ENCODE results near the gene COA8. TPM values are rescaled to one million over a fixed set of nuclear protein-coding genes. Genes with fewer than 3 reads are reported as not detected.

Gene COA8
- total and polyA plus RNA-seq, 2 of the 8 experiments (the other 6 are each of a cell fraction or from before 2014, with no cell fraction given) = 7.1 to 35.5 TPM

DNA sequence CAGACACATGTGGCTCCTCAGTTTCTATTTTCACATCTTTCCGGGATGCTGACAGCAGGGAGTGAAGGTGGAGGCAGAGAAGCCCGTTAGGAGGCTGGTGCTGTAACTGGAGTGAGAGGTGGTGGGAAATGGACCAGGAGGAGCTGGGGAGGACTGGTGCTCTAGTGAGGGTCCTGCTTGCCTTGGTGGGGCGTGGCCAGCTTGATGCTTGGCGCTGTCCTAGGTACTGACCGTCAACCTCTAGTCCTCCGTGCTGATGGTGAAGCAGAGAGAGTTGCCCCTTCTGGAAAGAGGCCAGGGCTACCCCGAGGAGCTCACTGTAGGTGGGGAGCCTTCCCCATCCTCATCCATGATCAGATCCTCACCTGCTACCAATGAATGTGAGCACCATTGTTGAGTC lies 32.4 kb upstream of the COA8 start:
- Histone ChIP-seq H2BK15ac (ENCODE audit: low read length) (no peak overlapping the region), H3K4me3 (ENCODE audit: extremely low read depth in 1 of 4, insufficient read depth in 2 of 4, low read depth in 3 of 4, low read length in 4 of 4) (peak overlapping the region in 2 of 4 experiments; percentile 96 to 97; a peak in 2 of 8 replicates), H2BK20ac (ENCODE audit: low read length) (no peak overlapping the region), H3K23ac (ENCODE audit: insufficient read length) (no peak overlapping the region), H3K79me1 (ENCODE audit: low read depth, low read length) (peaks cover 24% of the 10 kb centered on the region), H2AK5ac (ENCODE audit: low read depth, low read length) (no peak overlapping the region), H4K20me1 (replicated peaks in 1 of 2; ENCODE audit: control insufficient read depth in 1 of 2, insufficient read depth in 2 of 2, low read length in 2 of 2) (peaks cover 13 to 37% of the 10 kb centered on the region in 2 experiments), H3K4me1 (replicated peaks in 1 of 4; ENCODE audit: control insufficient read depth in 3 of 4, insufficient read depth in 4 of 4, low read length in 3 of 4) (peaks cover 0 to 12% (median 10%) of the 10 kb centered on the region in 4 experiments; a peak in 6 of 7 replicates), H2BK5ac (ENCODE audit: low read depth, low read length) (no peak overlapping the region), H3K4ac (replicated peaks; ENCODE audit: insufficient read length, low read depth, low read length) (no peak overlapping the region), H2BK12ac (ENCODE audit: low read depth, low read length) (no peak overlapping the region), H4K91ac (replicated peaks; ENCODE audit: insufficient read length, low read length) (no peak overlapping the region), H3K27ac (ENCODE audit: low read depth, low read length) (no peak overlapping the region), H3K27me3 (replicated peaks in 1 of 4; ENCODE audit: control insufficient read depth in 3 of 4, extremely low read depth in 1 of 4, insufficient read depth in 3 of 4, low read length in 3 of 4) (peaks cover 0 to 6% (median 0%) of the 10 kb centered on the region in 4 experiments; a peak in 2 of 7 replicates), H2BK120ac (replicated peaks; ENCODE audit: low read depth, low read length) (no peak overlapping the region), H2AFZ (ENCODE audit: low read length) (no peak overlapping the region), H3K9me3 (ENCODE audit: insufficient read depth in 2 of 2, low read depth in 1 of 2, low read length in 1 of 2) (no peaks in the 10 kb centered on the region), H3K14ac (ENCODE audit: insufficient read length) (no peak overlapping the region), H3K18ac (ENCODE audit: extremely low read depth, low read length) (no peak overlapping the region), H3K4me2 (ENCODE audit: insufficient read depth in 1 of 2, low read depth in 2 of 2, low read length in 2 of 2) (peak overlapping the region; percentile 87 to 97; a peak in 2 of 4 replicates), H3K23me2 (ENCODE audit: low read depth, low read length) (peaks cover 8% of the 10 kb centered on the region; the same call in 1 of the 2 replicates), H3K79me2 (ENCODE audit: control insufficient read depth in 1 of 2, insufficient read depth in 2 of 2, low read length in 2 of 2) (peaks cover 5 to 20% of the 10 kb centered on the region in 2 experiments; a peak in 3 of 4 replicates), H3K9ac (replicated peaks in 1 of 4; ENCODE audit: extremely low read depth in 1 of 4, low read depth in 3 of 4, low read length in 3 of 4) (no peak overlapping the region), H3K56ac (replicated peaks; ENCODE audit: insufficient read length, low read depth, low read length) (no peak overlapping the region), H3K36me3 (ENCODE audit: control insufficient read depth in 2 of 4, insufficient read depth in 4 of 4, low read length in 3 of 4) (peaks cover 0 to 17% (median 1%) of the 10 kb centered on the region in 4 experiments; a peak in 3 of 8 replicates), H4K5ac (ENCODE audit: insufficient read length, low read depth, low read length) (no peak overlapping the region), H4K8ac (ENCODE audit: extremely low read depth, insufficient read depth, low read length) (no peak overlapping the region)
- TF ChIP-seq SIN3A (conservative IDR thresholded peaks at IDR 0.05 in 1 of 2, IDR thresholded peaks at IDR 0.05 in 1 of 2; ENCODE audit: low read depth in 1 of 2, low read length in 2 of 2) (peak; percentile 95 to 96), ASH2L (IDR thresholded peaks at IDR 0.05; ENCODE audit: low read length) (no peak), SAP30 (IDR thresholded peaks at IDR 0.05; ENCODE audit: insufficient read depth, insufficient replicate concordance, low read length) (peak; percentile 74)
- TF ChIP-seq, protein P1, sequence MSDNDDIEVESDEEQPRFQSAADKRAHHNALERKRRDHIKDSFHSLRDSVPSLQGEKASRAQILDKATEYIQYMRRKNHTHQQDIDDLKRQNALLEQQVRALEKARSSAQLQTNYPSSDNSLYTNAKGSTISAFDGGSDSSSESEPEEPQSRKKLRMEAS (IDR thresholded peaks at IDR 0.05) = peak; percentile 39; the same call in 1 of the 2 replicates
- TF ChIP-seq, protein P2, sequence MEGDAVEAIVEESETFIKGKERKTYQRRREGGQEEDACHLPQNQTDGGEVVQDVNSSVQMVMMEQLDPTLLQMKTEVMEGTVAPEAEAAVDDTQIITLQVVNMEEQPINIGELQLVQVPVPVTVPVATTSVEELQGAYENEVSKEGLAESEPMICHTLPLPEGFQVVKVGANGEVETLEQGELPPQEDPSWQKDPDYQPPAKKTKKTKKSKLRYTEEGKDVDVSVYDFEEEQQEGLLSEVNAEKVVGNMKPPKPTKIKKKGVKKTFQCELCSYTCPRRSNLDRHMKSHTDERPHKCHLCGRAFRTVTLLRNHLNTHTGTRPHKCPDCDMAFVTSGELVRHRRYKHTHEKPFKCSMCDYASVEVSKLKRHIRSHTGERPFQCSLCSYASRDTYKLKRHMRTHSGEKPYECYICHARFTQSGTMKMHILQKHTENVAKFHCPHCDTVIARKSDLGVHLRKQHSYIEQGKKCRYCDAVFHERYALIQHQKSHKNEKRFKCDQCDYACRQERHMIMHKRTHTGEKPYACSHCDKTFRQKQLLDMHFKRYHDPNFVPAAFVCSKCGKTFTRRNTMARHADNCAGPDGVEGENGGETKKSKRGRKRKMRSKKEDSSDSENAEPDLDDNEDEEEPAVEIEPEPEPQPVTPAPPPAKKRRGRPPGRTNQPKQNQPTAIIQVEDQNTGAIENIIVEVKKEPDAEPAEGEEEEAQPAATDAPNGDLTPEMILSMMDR (IDR thresholded peaks at IDR 0.05; ENCODE audit: control extremely low read depth in 1 of 3, insufficient read depth in 1 of 3, low read depth in 1 of 3, low read length in 3 of 3) = no peak
- FAIRE-seq = no peak
- peak in 1 of 2 experiments; percentile 78 for DNase-seq (ENCODE audit: low read depth in 1 of 2, low spot score in 2 of 2)
- 76% methylated on average over 7 of the region's 7 CpGs; no CpG with 5 or more reads in 1 of the 2 experiments for WGBS, 2 experiments (ENCODE audit: extremely low coverage in 1 of 2, insufficient coverage in 1 of 2, insufficient read length in 1 of 2, insufficient replicate concordance in 2 of 2, low coverage in 1 of 2, low lambda C conversion rate in 2 of 2, missing lambda C conversion rate in 1 of 2)
- CTCF ChIA-PET (ENCODE audit: partially characterized antibody) = interaction anchor here (0.6 to 28.8 kb wide), 5 partner anchors 16 to 425 kb away, joined by 3 to 921 read pairs (median 3); partner anchors contain the start of gene CKB
- POLR2A ChIA-PET (ENCODE audit: partially characterized antibody) = interaction anchor here (0.6 to 29.8 kb wide), 8 partner anchors 10 to 165 kb away, joined by 3 to 844 read pairs (median 4); partner anchors contain the start of genes BAG5 and CKB

Data from H1 (cell line).